CD4-positive, alpha-beta T cell (primary cell): Measurements from ENCODE around the gene IDH1. TPM values are rescaled to one million over a fixed set of nuclear protein-coding genes. Genes with fewer than 3 reads are reported as not detected.
A peak's percentile ranks its signal among the peaks of the same experiment; 100 is the strongest.

ENCODE experiments used
- ATAC-seq: fragments of 200-7000 bp; cut with Tn5 transposase; one replicate; pipeline ENCODE4 v1.10.0; 2022; ENCODE audit warnings: mild to moderate bottlenecking; ENCODE audit not compliant: poor library complexity
- CTCF ChIA-PET: fragments of 350-600 bp; sonication (Branson Sonifier 250); formaldehyde crosslinking; loops from one replicate; lab custom pipeline; 2021; ENCODE audit warnings: antibody characterized with exemption, inconsistent platforms; lab: Charles Lee
- POLR2A ChIA-PET: fragments of 350-600 bp; sonication (Branson Sonifier 250); formaldehyde crosslinking; loops from one replicate; lab custom pipeline; 2021; ENCODE audit warnings: antibody characterized with exemption, inconsistent platforms; lab: Charles Lee
- DNase-seq, 14 experiments: peaks; one replicate each; pipeline ENCODE4 v3.0.0-alpha.2; 2013 to 2020; ENCODE audit warnings: mixed read lengths in 2 of 14
- H3K27ac ChIP-seq, 2 donors: one replicate each; pipeline versions ENCODE4 v1.5.1 to v1.7.0; 2013; ENCODE audit warnings: low read length in 2 of 2, low read depth in 1 of 2, mild to moderate bottlenecking in 1 of 2
- H3K27me3 ChIP-seq, 2 experiments: 1 replicate in 1 of 2; 2 replicates in 1 of 2; pipeline versions ENCODE4 v1.6.1 to v1.7.0; 2013; ENCODE audit warnings: low read length in 2 of 2, control low read depth in 1 of 2, mild to moderate bottlenecking in 1 of 2, moderate library complexity in 1 of 2; ENCODE audit not compliant: insufficient read depth in 2 of 2, control insufficient read depth in 1 of 2
- H3K36me3 ChIP-seq: one replicate; pipeline ENCODE4 v1.6.1; 2013; ENCODE audit warnings: low read length, control low read depth; ENCODE audit not compliant: insufficient read depth
- H3K4me1 ChIP-seq: one replicate; pipeline ENCODE4 v1.6.1; 2013; ENCODE audit warnings: low read length, control low read depth; ENCODE audit not compliant: insufficient read depth
- H3K4me3 ChIP-seq: one replicate; pipeline ENCODE4 v1.5.1; 2013; ENCODE audit warnings: mild to moderate bottlenecking, low read length, moderate library complexity
- H3K9me3 ChIP-seq, 2 experiments: 1 replicate in 1 of 2; 2 replicates in 1 of 2; pipeline versions ENCODE4 v1.6.1 to v1.7.0; 2013; ENCODE audit warnings: low read length in 2 of 2, mild to moderate bottlenecking in 2 of 2, control low read depth in 1 of 2, moderate library complexity in 1 of 2; ENCODE audit not compliant: control insufficient read depth in 1 of 2, insufficient read depth in 1 of 2
- H3K27ac Mint-ChIP-seq: one replicate; pipeline ENCODE4 v1.8.0; 2020; ENCODE audit warnings: mixed read lengths
- H3K27me3 Mint-ChIP-seq: one replicate; pipeline ENCODE4 v1.8.0; 2021; ENCODE audit warnings: mixed read lengths
- H3K36me3 Mint-ChIP-seq: one replicate; pipeline ENCODE4 v1.8.0; 2021; ENCODE audit warnings: low read depth, mixed read lengths
- H3K4me1 Mint-ChIP-seq: one replicate; pipeline ENCODE4 v1.8.0; 2021; ENCODE audit warnings: low read depth, mixed read lengths
- H3K4me3 Mint-ChIP-seq: one replicate; pipeline ENCODE4 v1.8.0; 2020; ENCODE audit warnings: mild to moderate bottlenecking, mixed read lengths
- H3K9me3 Mint-ChIP-seq: one replicate; pipeline ENCODE4 v1.8.0; 2020; ENCODE audit warnings: mixed read lengths
- intact Hi-C, 2 experiments: fragments of 100-400 bp; cut with DNase I in 1 of 2; cut with micrococcal nuclease in 1 of 2; formaldehyde crosslinking; loops; one replicate each; pipeline versions ENCODE4 v1.15.1 to v1.9.0; 2023 to 2025; cut with DNase I, micrococcal nuclease
- polyA plus RNA-seq, 2 donors: library from polyadenylated mRNA; unstranded; fragments of 120-200 nt; gene quantifications; one replicate each; pipeline ENCODE4 v1.2.1, GENCODE V29; 2013
- total RNA-seq, 174 experiments: library from RNA in 2 of 174; stranded (reverse) in 2 of 174; gene quantifications; one replicate each; pipeline ENCODE4 v1.2.3 and lab custom pipeline; 2021 to 2026
- TF ChIP-seq, protein P1 (sequence below): fragments of 200-600 bp; IDR thresholded peaks from one replicate; pipeline ENCODE4 v1.8.0; 2022; ENCODE audit warnings: antibody characterized with exemption, mild to moderate bottlenecking

IDH1 gene
- total RNA-seq (1 to 10 TPM; 3.0 to 3.4 TPM), total RNA-seq (lab: John Stamatoyannopoulos, UW) (1.6 to 42.2 (median 20.3) reads per million in 172 experiments)
- 12.2 TPM for polyA plus RNA-seq (2013, experiment 1 of 2)
- 12.5 TPM for polyA plus RNA-seq (2013, experiment 2 of 2)

DNA sequence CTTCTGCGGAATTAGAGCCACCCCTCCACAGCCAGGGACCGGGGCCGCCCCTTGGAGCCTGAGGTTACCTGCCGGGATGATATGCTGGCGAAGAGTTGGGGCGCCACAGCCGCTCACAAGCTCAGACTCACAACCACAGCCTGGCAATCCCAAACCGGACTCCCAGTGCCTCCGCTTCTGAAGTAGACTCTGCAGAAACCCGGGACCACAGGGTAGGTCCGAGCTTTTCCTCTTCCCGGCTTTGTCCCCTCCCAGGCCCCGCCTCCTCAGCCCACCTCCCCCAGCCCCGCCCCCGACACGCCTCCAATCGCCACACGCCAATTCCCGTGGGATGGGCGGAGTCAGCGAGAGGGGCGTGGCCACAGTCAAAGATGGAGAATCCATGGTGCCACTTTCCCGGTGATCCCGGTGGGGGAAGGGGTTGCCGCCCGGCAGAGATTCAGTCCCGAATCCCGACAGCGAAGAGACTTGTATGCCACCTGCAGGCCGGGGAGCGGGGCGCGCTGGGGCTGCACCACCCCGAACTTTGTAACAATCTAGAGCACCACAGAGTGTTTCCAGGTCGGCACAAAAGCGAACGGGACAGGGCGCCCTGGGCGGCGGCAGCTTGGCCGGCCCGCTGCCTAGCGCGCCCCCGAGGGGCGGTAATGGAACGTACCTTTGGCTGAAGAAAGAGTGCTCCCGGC, at the start of gene IDH1:
IDH1 (minus strand) TSS at position 201 of the 686 bp plus-strand sequence. CDS start 3,520 bp downstream, outside the sequence.
- peak within 1 kb of the TSS; percentile 100 for H3K4me3 Mint-ChIP-seq

DNA sequence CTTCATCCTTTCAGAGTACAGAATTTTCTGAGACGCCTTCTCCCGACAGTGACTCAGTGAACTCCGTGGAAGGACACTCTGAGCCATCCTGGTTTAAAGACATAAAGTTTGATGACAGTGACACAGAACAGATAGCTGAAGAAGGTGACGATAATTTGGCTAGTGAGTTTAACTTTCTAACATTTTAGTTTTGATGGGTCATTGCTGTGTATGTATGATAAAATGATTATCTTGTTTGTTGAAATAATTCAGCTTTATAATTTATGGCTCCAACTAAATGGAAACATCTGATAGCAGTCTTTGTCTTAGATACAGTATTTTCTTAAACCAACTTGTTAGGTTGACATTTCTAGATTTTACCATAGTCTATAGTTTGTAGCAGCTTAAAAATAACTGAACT, 49.3 kb upstream of the IDH1 start:
- Histone ChIP-seq H3K4me3 (no peak overlapping the region), H3K27ac (no peak overlapping the region), H3K4me1 (no peaks in the 10 kb centered on the region), H3K27me3 (no peaks in the 10 kb centered on the region), H3K36me3 (peaks cover 65% of the 10 kb centered on the region), H3K9me3 (no peaks in the 10 kb centered on the region)
- peaks cover 89% of the 10 kb centered on the region for H3K36me3 Mint-ChIP-seq
- H3K27me3 Mint-ChIP-seq: no peaks in the 10 kb centered on the region
- no peaks in the 10 kb centered on the region for H3K4me1 Mint-ChIP-seq
- H3K27ac Mint-ChIP-seq: no peak overlapping the region
- no peaks in the 10 kb centered on the region for H3K9me3 Mint-ChIP-seq
- CTCF ChIA-PET: no interaction called here
- POLR2A ChIA-PET: no interaction called here
- ATAC-seq (no peak), DNase-seq (no peak)
- intact Hi-C loops: no loop called here
- TF ChIP-seq, protein P1, sequence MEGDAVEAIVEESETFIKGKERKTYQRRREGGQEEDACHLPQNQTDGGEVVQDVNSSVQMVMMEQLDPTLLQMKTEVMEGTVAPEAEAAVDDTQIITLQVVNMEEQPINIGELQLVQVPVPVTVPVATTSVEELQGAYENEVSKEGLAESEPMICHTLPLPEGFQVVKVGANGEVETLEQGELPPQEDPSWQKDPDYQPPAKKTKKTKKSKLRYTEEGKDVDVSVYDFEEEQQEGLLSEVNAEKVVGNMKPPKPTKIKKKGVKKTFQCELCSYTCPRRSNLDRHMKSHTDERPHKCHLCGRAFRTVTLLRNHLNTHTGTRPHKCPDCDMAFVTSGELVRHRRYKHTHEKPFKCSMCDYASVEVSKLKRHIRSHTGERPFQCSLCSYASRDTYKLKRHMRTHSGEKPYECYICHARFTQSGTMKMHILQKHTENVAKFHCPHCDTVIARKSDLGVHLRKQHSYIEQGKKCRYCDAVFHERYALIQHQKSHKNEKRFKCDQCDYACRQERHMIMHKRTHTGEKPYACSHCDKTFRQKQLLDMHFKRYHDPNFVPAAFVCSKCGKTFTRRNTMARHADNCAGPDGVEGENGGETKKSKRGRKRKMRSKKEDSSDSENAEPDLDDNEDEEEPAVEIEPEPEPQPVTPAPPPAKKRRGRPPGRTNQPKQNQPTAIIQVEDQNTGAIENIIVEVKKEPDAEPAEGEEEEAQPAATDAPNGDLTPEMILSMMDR: no peak
- H3K4me3 Mint-ChIP-seq: no peak overlapping the region

More for the DNA sequence above, at the start of gene IDH1:
- TF ChIP-seq, protein P1: no peak
- Mint-ChIP-seq H3K9me3 (no peaks in the 10 kb centered on the region), H3K27ac (peak within 1 kb of the TSS; percentile 74), H3K36me3 (peaks cover 43% of the 10 kb centered on the region), H3K27me3 (no peaks in the 10 kb centered on the region), H3K4me1 (peaks cover 25% of the 10 kb centered on the region)
- ChIA-PET CTCF (interaction anchor here (0.6 to 5.6 kb wide), 4 partner anchors 13 to 1917 kb away, joined by 3 to 57 read pairs (median 4); partner anchors contain the start of gene PIKFYVE), POLR2A (interaction anchor here (0.7 to 3.9 kb wide), 6 partner anchors 11 to 1089 kb away, joined by 3 to 51 read pairs (median 4); partner anchors contain the start of genes KLF7 and PIKFYVE)
- H3K9me3 ChIP-seq: no peaks in the 10 kb centered on the region
- DNase-seq: peak; percentile 87 to 98 (median 92)
- no peaks in the 10 kb centered on the region for H3K27me3 ChIP-seq
- H3K36me3 ChIP-seq: peaks cover 23% of the 10 kb centered on the region
- peaks cover 20% of the 10 kb centered on the region for H3K4me1 ChIP-seq
- intact Hi-C loops: loop anchor here (1.0 to 10.0 kb wide), 11 partner anchors 10 to 1750 kb away; partner anchors contain the start of genes CCNYL1 (in 1 of the 2), FASTKD2 (in 1 of the 2), KLF7 (in 1 of the 2) and MDH1B (in 1 of the 2)
- ATAC-seq: peak; percentile 80
- peak within 1 kb of the TSS; percentile 86 for H3K4me3 ChIP-seq
- H3K27ac ChIP-seq: peak within 1 kb of the TSS; percentile 37 to 53

DNA sequence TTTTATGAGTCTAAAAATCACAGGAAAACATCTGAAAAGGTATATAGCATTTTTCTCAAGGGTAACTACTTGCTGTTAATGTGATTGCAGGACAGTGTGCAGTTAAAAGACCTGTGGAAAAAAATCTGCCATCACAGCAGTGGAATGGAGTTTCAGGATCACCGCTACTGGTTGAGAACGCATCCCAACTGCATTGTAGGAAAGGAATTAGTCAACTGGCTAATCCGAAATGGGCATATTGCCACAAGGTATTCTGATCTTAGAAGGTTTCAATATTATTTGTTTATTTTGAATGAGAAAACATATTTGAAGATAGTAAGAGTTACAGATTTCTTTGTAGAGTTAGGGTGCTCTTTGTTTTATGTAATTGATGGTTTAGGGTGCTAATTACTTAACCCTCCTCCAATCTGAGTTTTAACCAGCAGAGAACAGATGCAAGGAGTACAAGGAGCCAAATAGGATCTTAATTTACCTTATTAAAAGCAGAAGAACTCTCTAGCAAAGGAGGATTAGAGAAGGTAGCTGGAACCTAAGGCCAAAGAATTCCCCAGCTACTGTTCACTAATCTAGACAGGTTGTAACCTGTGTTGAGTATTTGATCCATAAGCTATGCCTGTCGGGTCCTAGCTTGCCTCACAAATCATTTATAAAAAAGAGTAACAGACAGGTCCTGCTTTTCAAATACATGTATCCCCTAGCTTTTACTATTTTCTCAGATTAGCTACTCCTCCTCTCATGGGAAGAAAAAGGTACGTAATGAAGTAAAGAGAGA, 46.2 kb upstream of the IDH1 start:
- no peak overlapping the region for H3K4me3 Mint-ChIP-seq
- no peak overlapping the region for H3K27ac Mint-ChIP-seq
- peaks cover 7% of the 10 kb centered on the region for H3K4me1 Mint-ChIP-seq
- DNase-seq: no peak
- H3K9me3 ChIP-seq: no peaks in the 10 kb centered on the region
- H3K27me3 ChIP-seq: no peaks in the 10 kb centered on the region
- TF ChIP-seq, protein P1: no peak
- intact Hi-C loops: no loop called here
- no peak overlapping the region for H3K4me3 ChIP-seq
- H3K9me3 Mint-ChIP-seq: no peaks in the 10 kb centered on the region
- ChIA-PET POLR2A (interaction anchor here (1.0 kb wide), 1 partner anchor 53 kb away, joined by 3 read pairs; no protein-coding TSS in a partner anchor), CTCF (no interaction called here)
- ATAC-seq: no peak
- no peaks in the 10 kb centered on the region for H3K27me3 Mint-ChIP-seq
- peaks cover 89% of the 10 kb centered on the region for H3K36me3 Mint-ChIP-seq
- peaks cover 71% of the 10 kb centered on the region for H3K36me3 ChIP-seq
- H3K27ac ChIP-seq: no peak overlapping the region
- no peaks in the 10 kb centered on the region for H3K4me1 ChIP-seq
